GM23248 (cell line): ENCODE measurements around the gene TGFBR3L. TPM values are rescaled to one million over a fixed set of nuclear protein-coding genes. Genes with fewer than 3 reads are reported as not detected.

Experiments
- DNase-seq: peaks from one replicate; pipeline ENCODE4 v3.0.0-alpha.2; 2015
- H2AFZ ChIP-seq: fragments of 200-600 bp; sonication (generic); 2 replicates; pipeline ENCODE4 v1.6.1; 2016; ENCODE audit warnings: antibody characterized with exemption
- H3F3A ChIP-seq: fragments of 200-600 bp; sonication (generic); 2 replicates; pipeline ENCODE4 v1.6.1; 2016; ENCODE audit warnings: mild to moderate bottlenecking, antibody characterized with exemption, mixed run types; ENCODE audit not compliant: insufficient read depth
- H3K27ac ChIP-seq: fragments of 200-600 bp; sonication (generic); 2 replicates; pipeline ENCODE4 v1.5.1; 2016; ENCODE audit warnings: mild to moderate bottlenecking
- H3K27me3 ChIP-seq: fragments of 200-600 bp; sonication (generic); replicated peaks from 2 replicates; pipeline ENCODE4 v1.6.1; 2016; ENCODE audit warnings: mild to moderate bottlenecking; ENCODE audit not compliant: insufficient read depth
- H3K36me3 ChIP-seq: fragments of 200-600 bp; sonication (generic); 2 replicates; pipeline ENCODE4 v1.6.1; 2016; ENCODE audit warnings: low read depth, mild to moderate bottlenecking
- H3K4me1 ChIP-seq: fragments of 200-600 bp; sonication (generic); 2 replicates; pipeline ENCODE4 v1.6.1; 2016; ENCODE audit warnings: mild to moderate bottlenecking; ENCODE audit not compliant: insufficient read depth
- H3K4me2 ChIP-seq: fragments of 200-600 bp; sonication (generic); one replicate; pipeline ENCODE4 v1.6.1; 2016; ENCODE audit warnings: mild to moderate bottlenecking; ENCODE audit not compliant: unreplicated experiment
- H3K4me3 ChIP-seq: fragments of 200-600 bp; sonication (generic); 2 replicates; pipeline ENCODE4 v1.5.1; 2016; ENCODE audit warnings: mild to moderate bottlenecking
- H3K79me2 ChIP-seq: fragments of 200-600 bp; sonication (generic); 2 replicates; pipeline ENCODE4 v1.6.1; 2016; ENCODE audit warnings: mild to moderate bottlenecking; ENCODE audit not compliant: insufficient read depth
- H3K9ac ChIP-seq: fragments of 200-600 bp; sonication (generic); 2 replicates; pipeline ENCODE4 v1.6.1; 2016; ENCODE audit warnings: mild to moderate bottlenecking
- H3K9me2 ChIP-seq: fragments of 200-600 bp; sonication (generic); 2 replicates; pipeline ENCODE4 v1.6.1; 2016; ENCODE audit warnings: mixed run types, mild to moderate bottlenecking, moderate library complexity; ENCODE audit not compliant: insufficient read depth
- H3K9me3 ChIP-seq: fragments of 200-600 bp; sonication (generic); one replicate; pipeline ENCODE4 v1.6.1; 2017; ENCODE audit warnings: low read depth
- H4K20me1 ChIP-seq: fragments of 200-600 bp; sonication (generic); 2 replicates; pipeline ENCODE4 v1.6.0; 2016; ENCODE audit not compliant: insufficient read depth
- EZH2 ChIP-seq: fragments of 200-600 bp; sonication (generic); IDR thresholded peaks from 2 replicates; pipeline ENCODE4 v1.6.1; 2018; ENCODE audit warnings: antibody characterized with exemption, mild to moderate bottlenecking; ENCODE audit not compliant: insufficient read depth, poor library complexity, severe bottlenecking
- EZH2phosphoT487 ChIP-seq: fragments of 200-600 bp; sonication (generic); IDR thresholded peaks from 2 replicates; pipeline ENCODE4 v1.6.1; 2018; ENCODE audit warnings: antibody characterized with exemption, moderate library complexity, mild to moderate bottlenecking, low read depth; ENCODE audit not compliant: insufficient read depth
- WGBS, 2 experiments: methylation state at CpG; one replicate each; pipeline ENCODE4 v1.1.6; 2015 to 2017; ENCODE audit warnings: low lambda C conversion rate in 2 of 2, low coverage in 1 of 2; ENCODE audit errors: missing lambda C conversion rate in 2 of 2; 5-methylcytosine and 5-hydroxymethylcytosine counted together
- in situ Hi-C: fragments of 300-500 bp; cut with MboI; formaldehyde crosslinking; loops from 2 replicates; pipeline ENCODE4 v1.15.0; 2020
- polyA plus RNA-seq: library from polyadenylated mRNA; unstranded; fragments of >200 nt; fragmentation: Nextera tagmentation; extraction: Ambion mirVana; gene quantifications from 2 replicates; pipeline ENCODE4 v1.2.1, GENCODE V29; 2016
- total RNA-seq: library from RNA; depleted of rRNA; stranded (reverse); fragments of >200 nt; shearing (Covaris generic); gene quantifications from 2 replicates; pipeline ENCODE4 v1.2.3, GENCODE V29; 2014

TGFBR3L gene
- total and polyA plus RNA-seq, 2 experiments from 2014 or later = 9.0 to 30.6 TPM

DNA sequence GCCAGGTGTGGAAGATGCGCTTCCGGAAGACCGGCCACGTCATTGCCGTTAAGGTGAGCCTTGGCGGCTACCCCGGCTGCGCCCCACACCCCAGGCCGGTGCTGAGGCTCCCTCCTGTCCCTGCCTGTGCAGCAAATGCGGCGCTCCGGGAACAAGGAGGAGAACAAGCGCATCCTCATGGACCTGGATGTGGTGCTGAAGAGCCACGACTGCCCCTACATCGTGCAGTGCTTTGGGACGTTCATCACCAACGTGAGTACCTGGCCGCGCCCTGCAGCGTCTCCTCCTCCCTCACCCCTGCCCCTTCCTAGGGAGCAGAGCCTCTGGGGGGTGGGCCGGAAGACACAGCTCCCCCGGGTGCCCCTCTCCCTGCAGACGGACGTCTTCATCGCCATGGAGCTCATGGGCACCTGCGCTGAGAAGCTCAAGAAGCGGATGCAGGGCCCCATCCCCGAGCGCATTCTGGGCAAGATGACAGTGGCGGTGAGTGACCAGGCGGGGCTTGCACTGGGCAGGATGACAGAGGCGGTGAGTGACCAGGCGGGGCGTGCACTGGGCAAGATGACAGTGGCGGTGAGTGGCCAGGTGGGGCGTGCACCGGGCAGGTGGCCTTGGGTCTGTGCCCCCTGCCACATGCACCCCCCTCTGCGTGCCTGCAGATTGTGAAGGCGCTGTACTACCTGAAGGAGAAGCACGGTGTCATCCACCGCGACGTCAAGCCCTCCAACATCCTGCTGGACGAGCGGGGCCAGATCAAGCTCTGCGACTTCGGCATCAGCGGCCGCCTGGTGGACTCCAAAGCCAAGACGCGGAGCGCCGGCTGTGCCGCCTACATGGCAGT is 4.1 kb upstream of the TGFBR3L start:
- Histone ChIP-seq H2AFZ (no peak overlapping the region), H3K9me2 (no peaks in the 10 kb centered on the region), H3K27ac (no peak overlapping the region), H3K36me3 (no peaks in the 10 kb centered on the region; the same call in 1 of the 2 replicates), H4K20me1 (no peaks in the 10 kb centered on the region; the same call in 1 of the 2 replicates), H3K4me2 (no peak overlapping the region), H3K9ac (no peak overlapping the region), H3K4me1 (no peaks in the 10 kb centered on the region), H3K79me2 (peaks cover 33% of the 10 kb centered on the region), H3K9me3 (no peaks in the 10 kb centered on the region), H3K4me3 (no peak overlapping the region), H3K27me3 (no peaks in the 10 kb centered on the region), H3F3A (no peaks in the 10 kb centered on the region)
- DNase-seq = no peak
- 93% methylated on average over 44 to 54 of the region's 54 CpGs for WGBS, 2 experiments
- no peak for TF ChIP-seq EZH2
- TF ChIP-seq EZH2phosphoT487 = no peak
- in situ Hi-C loops = no loop called here

DNA sequence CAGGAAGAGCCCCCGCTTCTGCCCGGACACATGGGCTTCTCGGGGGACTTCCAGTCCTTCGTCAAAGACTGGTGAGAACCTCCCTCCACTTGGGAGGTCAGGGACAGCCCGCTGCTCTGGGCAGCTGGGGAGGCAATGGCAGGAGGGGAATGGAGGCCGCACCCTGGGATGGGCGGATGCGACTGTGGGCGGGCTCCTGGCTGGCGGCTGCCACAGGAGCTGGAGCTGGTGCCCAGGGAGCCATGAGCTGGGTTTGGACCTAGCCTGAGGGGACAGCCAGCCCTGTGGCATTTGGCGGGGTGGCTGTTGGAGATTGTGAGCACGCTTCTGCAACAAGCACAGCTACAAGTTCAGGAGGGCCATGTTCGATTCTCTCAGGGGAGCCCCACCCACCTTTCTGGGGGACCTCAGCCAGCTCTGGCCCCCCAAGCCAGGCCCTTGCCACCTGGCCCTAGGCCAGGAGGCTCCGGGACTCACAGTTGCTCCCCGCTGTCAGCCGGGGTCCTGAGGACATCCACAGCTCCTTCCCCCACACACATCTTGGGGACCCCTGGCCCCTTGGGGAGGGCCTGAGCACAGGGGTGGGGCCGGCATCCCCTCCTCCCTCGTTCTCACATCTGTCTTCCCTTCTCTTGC is 3.0 kb upstream of the TGFBR3L start:
- in situ Hi-C loops = no loop called here
- Histone ChIP-seq H3K4me1 (no peaks in the 10 kb centered on the region), H3K4me2 (no peak overlapping the region), H3K9ac (no peak overlapping the region), H3K79me2 (peaks cover 22% of the 10 kb centered on the region), H3K9me3 (no peaks in the 10 kb centered on the region), H4K20me1 (no peaks in the 10 kb centered on the region; the same call in 1 of the 2 replicates), H3F3A (no peaks in the 10 kb centered on the region), H3K27me3 (no peaks in the 10 kb centered on the region), H3K27ac (no peak overlapping the region), H3K36me3 (no peaks in the 10 kb centered on the region; the same call in 1 of the 2 replicates), H3K4me3 (no peak overlapping the region), H2AFZ (no peak overlapping the region), H3K9me2 (no peaks in the 10 kb centered on the region)
- WGBS, 2 experiments = 92 to 93% methylated on average over 16 to 18 of the region's 18 CpGs
- no peak for DNase-seq
- TF ChIP-seq EZH2 (no peak), EZH2phosphoT487 (no peak)

DNA sequence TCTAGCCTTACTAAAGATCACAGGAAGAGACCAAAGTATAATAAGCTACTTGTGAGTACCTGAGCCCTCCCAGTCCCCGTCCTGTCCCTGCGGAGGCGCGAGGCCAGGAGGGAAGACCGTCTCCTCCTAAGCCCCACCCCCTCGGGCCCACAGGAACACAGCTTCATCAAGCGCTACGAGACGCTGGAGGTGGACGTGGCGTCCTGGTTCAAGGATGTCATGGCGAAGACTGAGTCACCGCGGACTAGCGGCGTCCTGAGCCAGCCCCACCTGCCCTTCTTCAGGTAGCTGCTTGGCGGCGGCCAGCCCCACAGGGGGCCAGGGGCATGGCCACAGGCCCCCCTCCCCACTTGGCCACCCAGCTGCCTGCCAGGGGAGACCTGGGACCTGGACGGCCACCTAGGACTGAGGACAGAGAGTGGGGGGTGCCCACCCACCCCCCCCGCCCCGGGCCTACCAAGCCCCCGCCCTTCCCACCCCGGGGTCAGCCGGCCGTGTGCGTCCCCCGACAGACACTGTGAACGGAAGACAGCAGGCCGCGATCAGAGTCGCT is 2.4 kb upstream of the TGFBR3L start:
- DNase-seq = no peak
- H3K79me2 ChIP-seq = peaks cover 16% of the 10 kb centered on the region
- no peaks in the 10 kb centered on the region for H3K9me2 ChIP-seq
- in situ Hi-C loops = no loop called here
- no peaks in the 10 kb centered on the region for H3K4me1 ChIP-seq
- no peaks in the 10 kb centered on the region for H3K9me3 ChIP-seq
- no peak overlapping the region for H2AFZ ChIP-seq
- no peaks in the 10 kb centered on the region for H4K20me1 ChIP-seq
- 91 to 95% methylated on average over 22 to 31 of the region's 31 CpGs for WGBS, 2 experiments
- H3K27ac ChIP-seq = no peak overlapping the region
- H3K4me2 ChIP-seq = no peak overlapping the region
- H3K27me3 ChIP-seq = no peaks in the 10 kb centered on the region
- no peak overlapping the region for H3K4me3 ChIP-seq
- H3K36me3 ChIP-seq = no peaks in the 10 kb centered on the region; the same call in 1 of the 2 replicates
- H3K9ac ChIP-seq = no peak overlapping the region
- TF ChIP-seq EZH2 (no peak), EZH2phosphoT487 (no peak)
- no peaks in the 10 kb centered on the region for H3F3A ChIP-seq

GRCh38 chr19:7912697-7913564 is 1.7 kb upstream of the TGFBR3L start:
- no peak for TF ChIP-seq EZH2phosphoT487
- H2AFZ ChIP-seq = no peak overlapping the region
- no peaks in the 10 kb centered on the region; the same call in 1 of the 2 replicates for H3K36me3 ChIP-seq
- no peak overlapping the region for H3K4me2 ChIP-seq
- in situ Hi-C loops = no loop called here
- no peak for DNase-seq
- WGBS, 2 experiments = 97 to 98% methylated on average over 25 to 39 of the region's 39 CpGs
- no peaks in the 10 kb centered on the region for H3K4me1 ChIP-seq
- no peak overlapping the region for H3K9ac ChIP-seq
- H3K27me3 ChIP-seq = no peaks in the 10 kb centered on the region
- H3K9me2 ChIP-seq = no peaks in the 10 kb centered on the region
- H3K79me2 ChIP-seq = peaks cover 9% of the 10 kb centered on the region
- H3K4me3 ChIP-seq = no peak overlapping the region
- H4K20me1 ChIP-seq = no peaks in the 10 kb centered on the region
- no peaks in the 10 kb centered on the region for H3F3A ChIP-seq
- no peak overlapping the region for H3K27ac ChIP-seq
- no peaks in the 10 kb centered on the region for H3K9me3 ChIP-seq
